GM19238 (cell line): ENCODE measurements around the gene DLG2.

Experiments
- DNase-seq: peaks from one replicate; pipeline ENCODE4 v3.0.0; 2011; ENCODE audit warnings: low spot score; ENCODE audit not compliant: insufficient read length

DLG2 gene

DNA sequence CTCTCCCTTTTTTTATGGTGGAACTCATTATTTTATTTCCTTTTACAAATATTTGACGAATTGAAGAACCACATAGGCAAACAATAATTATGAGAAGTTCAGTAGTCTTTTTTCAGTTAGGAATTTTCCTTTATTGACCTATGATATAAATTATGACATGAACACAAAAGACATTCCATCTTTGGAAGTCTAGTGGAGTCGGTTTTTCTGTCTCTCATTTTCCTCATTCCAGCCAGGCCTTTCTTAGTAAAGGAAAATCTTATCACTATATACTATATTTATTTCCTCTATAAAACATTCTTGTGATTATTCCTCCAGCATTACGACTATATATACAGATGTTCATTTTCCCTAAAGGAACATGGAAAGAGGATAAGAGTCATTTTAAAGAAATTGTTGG lies 1046.1 kb downstream of the DLG2 start:
- no peak for DNase-seq

- DNase-seq: no peak
These were observed 1046.7 kb downstream of the DLG2 start for GRCh38 chr11:84580428-84580827.

DNA sequence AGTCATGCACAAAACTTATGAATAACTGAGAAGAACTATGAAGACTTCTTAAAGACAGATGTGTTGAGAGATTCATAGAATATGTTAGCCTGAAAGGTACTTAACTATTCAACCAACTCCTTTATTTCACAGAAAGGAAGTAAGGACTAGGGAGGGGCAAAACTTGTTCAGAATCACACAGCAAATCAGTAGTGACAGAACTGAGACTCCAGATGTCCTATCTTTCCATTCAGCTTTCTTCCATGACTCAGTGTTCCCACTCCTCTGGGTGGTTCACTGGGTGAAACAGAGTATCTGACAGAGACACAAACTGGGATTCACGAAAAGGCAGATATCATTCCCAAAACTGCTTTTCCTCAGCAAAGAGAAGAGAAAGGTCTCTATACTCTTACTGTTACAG lies 1053.3 kb downstream of the DLG2 start:
- DNase-seq: no peak

- DNase-seq: no peak
These were observed 1060.5 kb downstream of the DLG2 start for GRCh38 chr11:84566671-84567070.

GRCh38 chr11:84564867-84565184 lies 1062.3 kb downstream of the DLG2 start:
- DNase-seq: no peak

DNA sequence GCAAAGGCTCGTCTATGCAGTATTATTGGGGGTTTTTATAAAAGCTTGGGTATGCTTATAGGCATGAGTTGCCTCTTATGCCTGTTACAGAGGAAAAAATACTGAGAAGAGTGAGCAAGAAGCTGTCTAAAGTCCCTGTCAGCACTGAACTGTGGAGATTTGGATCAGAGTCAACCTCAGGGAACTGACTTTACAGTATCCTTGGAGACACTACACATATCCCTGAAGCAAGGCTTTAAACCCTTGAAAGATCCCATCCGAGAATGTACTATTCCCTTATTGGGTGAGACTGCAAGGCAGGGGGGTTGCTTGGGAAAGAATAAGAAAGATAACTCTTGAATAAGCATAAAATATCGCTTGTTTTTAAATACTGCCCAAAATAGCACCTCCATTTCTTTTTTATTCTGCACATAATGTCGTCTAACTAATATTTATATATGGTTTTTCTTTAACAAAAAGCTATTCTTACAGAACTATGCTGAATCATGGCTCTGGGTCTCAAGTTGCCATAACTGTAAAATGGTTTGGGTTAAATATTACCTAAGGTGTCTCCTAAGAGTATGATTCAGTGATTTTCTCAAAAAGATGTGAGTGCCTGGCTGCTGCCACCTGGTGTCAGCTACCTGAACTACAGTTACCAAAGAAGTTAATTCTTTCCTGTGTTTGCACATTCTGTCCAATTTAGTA lies 1062.8 kb downstream of the DLG2 start:
- peak; percentile 3 for DNase-seq

- no peak for DNase-seq
These were observed 1063.8 kb downstream of the DLG2 start for GRCh38 chr11:84563356-84563755.

- DNase-seq: no peak
These were observed 1066.9 kb downstream of the DLG2 start for GRCh38 chr11:84560206-84560605.

GRCh38 chr11:84558085-84558905 lies 1068.8 kb downstream of the DLG2 start:
- DNase-seq: peak; percentile 5

- DNase-seq: no peak
These were observed 1074.4 kb downstream of the DLG2 start for GRCh38 chr11:84552791-84553190.

DNA sequence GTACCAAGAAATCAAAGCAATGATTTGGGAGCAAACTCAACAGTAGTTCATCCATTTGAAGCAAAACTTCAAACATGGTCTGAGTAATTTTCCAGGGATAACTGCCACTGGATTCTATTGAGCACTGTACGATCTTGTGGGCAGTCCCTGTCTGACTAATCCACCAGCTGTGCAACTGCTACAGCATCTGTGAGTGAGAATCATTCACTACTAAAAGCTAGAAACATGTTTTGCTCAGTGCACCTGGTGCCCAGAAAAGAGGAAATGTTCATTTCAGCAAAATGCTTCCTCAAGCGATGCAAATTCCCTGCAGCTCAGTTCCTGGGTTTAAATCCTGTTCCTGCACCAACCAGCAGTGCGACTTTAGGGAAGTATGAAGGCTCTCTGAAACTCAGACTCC lies 1077.9 kb downstream of the DLG2 start:
- no peak for DNase-seq

DNA sequence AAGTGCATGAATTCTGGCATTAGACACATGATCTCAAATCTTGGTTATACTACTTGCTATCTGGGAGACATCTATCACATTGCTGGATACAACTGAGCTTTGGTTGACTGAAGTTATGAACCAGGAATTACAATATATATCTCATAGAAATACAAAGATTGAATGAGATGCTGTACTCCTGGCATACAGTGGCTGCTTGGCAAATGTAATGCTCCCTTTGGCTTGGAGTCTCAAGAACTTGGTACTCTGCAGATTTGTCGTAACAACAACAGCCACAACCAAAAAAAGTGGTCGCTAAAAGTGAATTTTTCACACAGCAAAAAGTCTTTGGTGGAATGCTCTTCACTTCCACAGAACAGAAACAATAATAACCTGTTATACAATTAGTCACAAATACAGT lies 1082.6 kb downstream of the DLG2 start:
- DNase-seq: no peak

DNA sequence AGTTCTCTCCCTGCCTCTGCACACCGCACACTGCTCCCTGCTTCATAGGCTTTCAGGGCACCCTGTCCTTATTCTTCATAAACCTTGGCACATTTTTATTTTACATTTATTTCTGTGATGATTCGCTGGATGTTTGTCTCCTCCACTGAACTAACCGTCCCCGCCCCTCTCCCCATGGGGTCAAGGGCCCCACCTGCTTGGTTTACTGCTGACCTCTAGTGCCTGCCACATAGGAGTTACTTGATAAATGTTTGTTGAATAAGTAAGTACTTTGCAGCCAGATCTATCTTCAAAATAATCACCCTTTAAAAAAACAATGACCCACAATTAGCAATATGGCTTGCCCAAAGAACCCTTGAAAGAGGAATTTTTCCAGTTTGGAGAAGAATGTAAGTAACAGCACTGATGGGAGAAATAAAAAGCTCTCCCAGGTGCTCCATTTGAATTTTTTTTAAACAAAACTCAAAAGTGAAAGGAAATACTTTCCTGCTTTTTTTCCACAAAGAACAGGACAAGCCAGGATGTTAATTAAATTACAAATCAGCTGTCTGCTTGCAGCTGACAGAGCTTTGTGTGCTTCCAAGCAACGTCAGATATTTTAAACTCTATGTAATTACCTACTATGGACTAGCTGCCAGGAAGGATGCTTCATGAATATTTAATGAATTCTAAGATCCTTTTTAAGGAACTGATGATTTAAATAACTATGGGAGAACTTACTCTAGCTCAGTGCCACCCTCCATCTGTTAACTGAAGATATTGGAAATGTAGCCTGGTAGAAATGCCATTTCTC lies 1083.6 kb downstream of the DLG2 start:
- no peak for DNase-seq

DNA sequence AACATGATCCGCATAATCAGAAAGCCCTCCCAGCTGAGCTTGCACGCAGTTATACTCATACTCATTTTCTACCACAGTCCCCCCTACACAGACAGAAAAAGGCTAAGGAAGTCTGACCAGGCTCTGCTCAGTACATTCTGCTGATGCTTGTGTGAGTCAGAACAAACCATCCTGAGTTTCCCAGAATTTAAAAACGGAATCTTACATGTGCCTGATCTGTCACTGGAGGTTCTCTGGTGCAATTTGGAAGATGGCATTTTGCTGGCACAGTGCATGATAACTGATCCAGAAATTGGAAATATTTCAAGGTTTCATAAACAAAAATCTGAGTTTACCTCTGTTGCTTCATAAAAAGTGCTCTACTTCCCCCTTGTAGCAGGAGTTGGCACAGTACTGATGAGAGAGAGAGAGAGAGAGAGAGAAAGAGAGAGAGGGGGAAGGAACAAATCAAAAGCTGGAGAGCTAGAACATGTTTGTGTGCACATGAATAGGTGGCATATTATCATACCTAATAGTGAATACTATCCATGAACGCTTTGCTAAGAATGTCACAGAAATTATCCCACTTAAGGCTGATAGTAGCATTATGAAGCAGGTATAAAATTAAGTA lies 1085.3 kb downstream of the DLG2 start:
- DNase-seq: no peak

DNA sequence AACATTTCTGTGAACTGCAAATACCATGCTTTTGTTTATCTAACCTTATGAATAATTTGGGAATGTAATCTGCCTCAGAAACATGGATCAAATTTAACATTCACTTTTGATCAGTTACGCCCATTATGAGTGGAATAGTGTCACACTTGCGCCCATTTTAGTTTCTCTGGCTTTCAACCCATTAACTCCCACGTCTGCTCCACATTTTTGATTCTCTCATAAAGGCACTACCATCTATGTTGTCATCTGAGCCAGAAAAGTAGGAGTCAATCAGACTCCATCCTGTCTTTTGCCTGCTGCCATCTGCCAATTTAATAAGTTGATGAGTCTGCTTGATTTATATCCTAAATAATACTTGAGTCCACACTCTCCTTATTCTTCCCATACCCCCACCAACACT lies 1090.7 kb downstream of the DLG2 start:
- no peak for DNase-seq

- no peak for DNase-seq
These were observed 1094.8 kb downstream of the DLG2 start for GRCh38 chr11:84532364-84532763.

DNA sequence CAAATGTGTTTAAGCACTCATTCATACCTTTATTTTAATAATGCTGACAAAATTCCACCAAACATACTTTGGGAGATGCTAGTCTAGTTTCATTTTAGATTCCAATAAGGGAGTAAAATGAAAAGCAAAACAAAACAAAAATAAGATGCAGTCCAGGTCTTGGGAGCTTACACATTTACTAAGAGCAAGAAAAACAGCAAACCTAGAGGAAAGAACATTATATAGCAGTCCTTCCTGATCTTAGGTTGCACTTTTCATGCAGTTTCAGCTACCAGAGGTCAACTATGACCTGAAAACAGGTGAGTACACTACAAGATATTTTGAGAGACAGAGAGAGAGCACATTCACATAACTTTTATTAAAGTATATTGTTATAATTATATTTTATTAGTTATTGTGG lies 1100.9 kb downstream of the DLG2 start:
- DNase-seq: no peak

GRCh38 chr11:84524422-84525051 lies 1102.6 kb downstream of the DLG2 start:
- DNase-seq: no peak

- DNase-seq: no peak
These were observed 1104.8 kb downstream of the DLG2 start for GRCh38 chr11:84522331-84522730.

DNA sequence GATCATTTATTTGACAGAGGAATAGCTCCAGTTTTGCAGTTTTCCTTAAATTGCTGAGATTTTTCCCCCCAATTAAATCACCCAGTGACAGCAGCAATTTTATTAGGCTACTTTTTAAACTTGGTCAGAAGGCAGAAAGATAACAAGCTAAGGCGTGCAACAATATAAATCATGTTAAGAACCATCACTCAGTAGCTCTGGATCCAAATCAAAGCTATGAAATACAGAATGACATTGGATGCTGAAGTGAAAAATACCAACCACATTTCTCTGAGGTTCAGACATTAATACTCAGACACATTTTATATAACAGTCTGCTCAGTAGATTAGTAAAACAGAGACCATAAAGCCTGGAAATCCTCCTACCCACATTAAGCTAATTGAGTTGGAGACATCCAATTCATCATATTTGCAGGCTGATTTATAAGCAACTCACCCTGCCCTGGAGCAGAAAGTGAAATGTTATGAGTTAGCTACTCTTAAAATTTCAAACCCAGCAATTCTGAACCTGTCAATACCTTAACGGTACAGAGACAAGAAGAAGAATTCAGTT lies 1108.4 kb downstream of the DLG2 start:
- DNase-seq: no peak

DNA sequence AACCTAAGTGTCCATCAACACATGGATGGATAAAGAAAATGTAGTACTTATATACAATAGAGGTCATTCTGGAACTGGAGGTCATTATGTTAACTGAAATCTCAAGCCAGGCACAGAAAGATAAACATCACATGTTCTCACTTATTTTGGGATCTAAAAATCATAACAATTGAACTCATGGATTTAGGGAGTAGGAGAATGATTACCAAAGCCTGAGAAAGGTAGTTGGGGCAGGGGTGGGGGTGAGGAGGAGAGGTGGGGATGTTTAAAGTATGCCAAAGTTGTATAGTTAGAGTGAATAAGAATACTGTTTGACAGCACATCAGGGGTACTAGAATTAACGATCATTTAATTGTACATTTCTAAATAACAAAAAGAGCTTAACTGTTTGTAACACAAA lies 1112.7 kb downstream of the DLG2 start:
- DNase-seq: no peak
